Adrenal gland (tissue), 5 donors: ENCODE data around the gene USP6NL.

Source experiments
- CTCF ChIP-seq, 6 experiments: fragments of 450-650 bp in 4 of 6; fragments of 200-600 bp in 2 of 6; sonication (generic) in 1 of 6; IDR thresholded peaks; 1 replicate in 5 of 6; 2 replicates in 1 of 6; pipeline versions ENCODE4 v1.5.1 to v1.8.0; 2016 to 2021; ENCODE audit warnings: antibody characterized with exemption in 6 of 6, mild to moderate bottlenecking in 2 of 6, moderate library complexity in 1 of 6
- POLR2A ChIP-seq, 2 donors: fragments of 450-650 bp; IDR thresholded peaks; one replicate each; pipeline ENCODE4 v1.6.1; 2017; ENCODE audit warnings: antibody characterized with exemption in 2 of 2, mild to moderate bottlenecking in 2 of 2, moderate library complexity in 1 of 2
- donor health status: DM: no; HTN: no; CAD: no.

GRCh38 chr10:11539191-11539868 is 72.1 kb downstream of the USP6NL start:
- no peak for TF ChIP-seq CTCF (IDR thresholded peaks at IDR 0.05)
- TF ChIP-seq POLR2A (IDR thresholded peaks at IDR 0.05) = no peak
